HS-27A (cell line): ENCODE data around the gene TNFAIP8L1.
"Not testable (repeated sequence)": the region's sequence is repeated elsewhere in the genome, so short reads cannot be mapped to it uniquely, and the experiment has no call there.

Experiments used
- DNase-seq: peaks from one replicate; pipeline ENCODE4 v3.0.0-alpha.2; 2012; ENCODE audit warnings: low read depth, missing footprints

The TNFAIP8L1 gene

GRCh38 chr19:4638828-4639530 is at the start of gene TNFAIP8L1:
Gene TNFAIP8L1, plus strand, starts transcription at chr19:4639516. Its CDS starts 12,354 bp downstream, at chr19:4651870.
- peak; percentile 64 for DNase-seq

GRCh38 chr19:4589579-4590410 is 49.5 kb upstream of the TNFAIP8L1 start:
- no peak for DNase-seq

GRCh38 chr19:4590559-4590958 is 48.8 kb upstream of the TNFAIP8L1 start:
- no peak for DNase-seq

DNA sequence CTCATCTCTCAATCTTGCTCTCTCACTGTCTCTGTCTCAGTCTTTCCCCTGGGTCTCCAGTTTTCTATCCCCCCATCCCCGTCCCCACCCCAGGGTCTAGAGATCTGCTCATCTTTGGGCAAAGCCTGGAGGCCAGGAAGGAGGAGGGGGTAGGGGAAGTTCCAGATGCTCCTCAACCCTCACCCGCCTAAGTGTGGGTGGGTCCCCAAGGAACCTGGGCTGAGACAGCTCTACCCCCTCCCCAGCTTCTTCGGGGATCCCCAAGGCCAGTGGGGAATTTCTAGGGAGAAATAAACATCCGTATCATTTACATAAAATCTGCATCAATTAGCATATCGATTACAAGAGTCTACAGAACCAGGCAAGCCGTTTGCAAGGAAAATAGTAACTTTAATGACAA is 48.0 kb upstream of the TNFAIP8L1 start:
- no peak for DNase-seq

GRCh38 chr19:4592445-4592844 is 46.9 kb upstream of the TNFAIP8L1 start:
- DNase-seq: no peak

DNA sequence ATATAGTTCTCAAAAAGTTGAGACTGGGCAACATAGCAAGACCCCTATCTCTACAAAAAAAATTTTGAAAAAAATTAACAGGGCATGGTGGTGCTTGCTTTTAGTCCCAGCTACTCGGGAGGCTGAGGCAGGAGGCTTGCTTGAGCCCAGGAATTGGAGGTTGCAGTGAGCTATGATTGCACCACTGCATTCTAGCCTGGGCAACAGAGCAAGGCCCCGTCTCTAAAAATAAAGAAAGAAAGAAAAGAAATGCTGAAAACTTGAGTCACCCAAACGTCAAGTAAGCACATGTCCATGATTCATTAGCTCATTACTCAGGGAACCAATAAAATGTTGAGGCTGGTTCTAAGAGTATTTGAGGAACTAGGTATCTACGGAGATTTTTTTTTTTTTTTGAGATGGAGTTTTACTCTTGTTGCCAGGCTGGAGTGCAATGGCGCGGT is 45.9 kb upstream of the TNFAIP8L1 start:
- DNase-seq: no peak

GRCh38 chr19:4594201-4594600 is 45.1 kb upstream of the TNFAIP8L1 start:
- DNase-seq: no peak

GRCh38 chr19:4595158-4595557 is 44.2 kb upstream of the TNFAIP8L1 start:
- not testable (repeated sequence) for DNase-seq

GRCh38 chr19:4596033-4596904 is 43.0 kb upstream of the TNFAIP8L1 start:
- DNase-seq: no peak

DNA sequence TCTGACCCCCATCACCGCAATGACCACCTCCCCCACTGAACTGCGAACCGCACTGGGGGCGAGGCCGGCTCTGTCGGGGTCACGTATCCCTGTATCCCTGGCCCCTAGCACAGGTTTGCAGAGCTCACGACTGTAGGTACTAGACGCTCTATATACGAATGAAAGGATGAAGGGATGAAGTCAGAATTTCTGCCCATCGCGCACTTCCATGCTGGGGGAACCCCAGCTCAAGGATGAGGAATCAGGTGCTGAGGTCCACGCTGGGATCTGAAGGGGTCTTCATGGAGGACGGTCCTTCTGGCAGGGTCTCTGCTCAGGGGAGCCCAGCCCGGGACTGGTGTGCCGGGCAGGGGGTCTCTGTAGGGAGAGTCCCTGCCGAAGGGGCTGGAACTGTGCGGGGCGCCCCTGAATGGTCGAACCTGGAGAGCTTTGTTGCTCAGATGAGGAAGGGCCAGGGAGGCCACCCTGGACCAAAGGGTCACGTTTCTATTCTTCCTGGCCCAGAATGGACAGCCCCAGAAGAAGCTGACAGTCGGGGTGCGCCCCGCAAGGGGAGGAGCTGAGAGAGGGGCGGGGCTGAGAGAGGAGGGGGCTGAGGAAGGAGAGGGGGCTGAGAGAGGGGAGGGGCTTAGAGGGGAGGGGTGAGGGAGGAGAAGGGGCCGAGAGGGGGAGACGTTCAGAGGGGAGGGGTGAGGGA is 41.9 kb upstream of the TNFAIP8L1 start:
- no peak for DNase-seq

GRCh38 chr19:4597975-4598671 is 41.2 kb upstream of the TNFAIP8L1 start:
- no peak for DNase-seq

DNA sequence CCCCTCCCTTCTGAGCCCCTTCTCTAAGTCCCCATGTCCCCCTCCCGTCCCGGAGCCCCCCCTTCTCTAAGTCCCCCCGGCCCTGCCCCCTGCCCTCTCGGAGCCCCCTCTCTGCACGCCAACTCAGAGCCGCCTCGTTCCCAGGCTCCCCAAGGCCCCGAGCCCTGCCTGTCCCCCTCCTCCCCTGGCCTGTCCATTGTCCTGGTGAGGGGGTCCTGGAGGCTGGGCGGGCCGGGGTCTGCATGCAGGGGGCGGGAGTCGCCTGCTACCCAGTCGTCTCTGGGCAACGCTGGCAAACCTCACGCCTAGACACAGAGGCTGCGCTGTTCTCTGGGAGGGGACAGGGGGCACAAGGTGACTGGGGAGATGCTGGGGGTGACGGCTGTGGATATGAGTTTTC is 40.6 kb upstream of the TNFAIP8L1 start:
- DNase-seq: no peak

- no peak for DNase-seq
Measured at GRCh38 chr19:4600082-4600481, 39.2 kb upstream of the TNFAIP8L1 start.

- no peak for DNase-seq
Measured at GRCh38 chr19:4600893-4601292, 38.4 kb upstream of the TNFAIP8L1 start.

DNA sequence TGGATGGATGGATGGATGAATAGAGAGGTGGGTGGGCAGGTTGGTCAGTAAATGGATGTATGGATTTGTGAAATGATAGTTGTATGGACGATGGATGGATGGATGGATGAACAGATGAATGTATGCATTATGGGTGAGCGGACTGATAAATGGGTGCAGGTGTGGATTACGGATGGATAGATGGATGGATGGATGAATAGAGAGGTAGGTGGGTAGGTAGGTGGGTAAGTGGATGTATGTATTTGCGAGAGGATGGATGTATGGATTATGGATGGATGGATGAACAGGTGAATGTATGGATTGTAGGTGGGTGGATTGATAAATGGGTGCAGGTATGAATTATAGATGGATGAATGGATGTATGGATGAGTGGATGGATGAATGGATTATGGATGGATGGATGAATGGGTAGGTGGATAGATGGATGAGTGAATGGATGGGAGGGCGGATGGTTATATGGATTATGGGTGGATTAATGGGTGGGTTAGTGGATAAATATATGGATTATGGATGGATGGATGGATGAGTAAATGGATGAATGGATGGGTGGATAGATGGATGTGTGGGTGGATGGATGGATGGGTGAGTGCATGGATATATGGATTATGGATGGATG is 37.0 kb upstream of the TNFAIP8L1 start:
- no peak for DNase-seq

DNA sequence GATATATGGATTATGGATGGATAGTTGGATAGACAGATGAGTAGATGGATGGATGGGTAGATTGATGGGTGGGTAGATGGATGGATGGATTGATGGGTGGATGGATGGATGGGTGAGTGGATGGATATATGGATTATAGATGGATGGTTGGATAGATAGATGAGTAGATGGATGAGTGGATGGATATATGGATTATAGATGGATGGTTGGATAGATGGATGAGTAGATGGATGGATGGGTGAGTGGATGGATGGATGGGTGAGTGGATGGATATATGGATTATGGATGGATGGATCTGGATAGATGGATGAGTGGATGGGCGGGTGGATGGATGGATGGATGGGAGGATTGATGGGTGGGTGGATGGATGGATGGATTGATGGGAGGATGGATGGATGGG is 36.4 kb upstream of the TNFAIP8L1 start:
- no peak for DNase-seq

DNA sequence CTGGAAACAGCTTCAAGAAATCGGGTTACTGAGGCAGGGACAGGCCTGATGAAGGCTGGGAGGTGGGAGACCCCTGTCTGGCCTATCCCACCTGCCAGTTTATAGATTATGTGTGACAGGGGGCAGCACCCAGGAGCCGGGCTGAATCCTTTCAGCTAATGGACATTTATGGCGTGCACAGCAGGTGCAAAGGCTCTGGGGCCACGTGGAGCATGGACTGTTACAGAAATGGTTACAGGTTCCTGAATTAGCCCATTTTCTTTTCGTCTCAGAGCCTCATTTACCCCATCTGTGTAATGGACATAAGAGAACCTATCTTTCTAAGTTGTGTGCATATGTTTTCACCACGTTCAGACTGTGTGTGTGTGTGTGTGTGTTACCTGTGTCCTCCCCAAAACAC is 34.4 kb upstream of the TNFAIP8L1 start:
- no peak for DNase-seq

- DNase-seq: no peak
Measured at GRCh38 chr19:4606181-4606580, 33.1 kb upstream of the TNFAIP8L1 start.

GRCh38 chr19:4606921-4607678 is 32.2 kb upstream of the TNFAIP8L1 start:
- DNase-seq: no peak
